ENCODE data around the gene COX8A.
"Not testable (repeated sequence)": the region's sequence is repeated elsewhere in the genome, so short reads cannot be mapped to it uniquely, and the experiment has no call there.

COX8A gene

GRCh38 chr11:63974259-63975143, at the start of gene COX8A:
COX8A (plus strand) TSS chr11:63974620; CDS start chr11:63974681, 61 bp downstream.
- DNase-seq = peak; percentile 99

- DNase-seq = no peak
Observed at GRCh38 chr11:63929616-63930015, 44.8 kb upstream of the COX8A start.

GRCh38 chr11:63931045-63931444, 43.4 kb upstream of the COX8A start:
- peak; percentile 60 for DNase-seq

- DNase-seq = no peak
Observed at GRCh38 chr11:63931876-63932275, 42.5 kb upstream of the COX8A start.

- DNase-seq = no peak
Observed at GRCh38 chr11:63933459-63933858, 41.0 kb upstream of the COX8A start.

GRCh38 chr11:63937713-63938478, 36.5 kb upstream of the COX8A start:
- no peak for DNase-seq

GRCh38 chr11:63938479-63939396, 35.7 kb upstream of the COX8A start, which contains the start of gene NAA40:
NAA40 (plus strand) TSS chr11:63939002; CDS start chr11:63939097, 95 bp downstream.
- peak; percentile 95 for DNase-seq

- no peak for DNase-seq
Observed at GRCh38 chr11:63939397-63939891, 35.0 kb upstream of the COX8A start.

- no peak for DNase-seq
Observed at GRCh38 chr11:63940786-63941185, 33.6 kb upstream of the COX8A start.

- DNase-seq = no peak
Observed at GRCh38 chr11:63941901-63942300, 32.5 kb upstream of the COX8A start.

- DNase-seq = no peak
Observed at GRCh38 chr11:63942803-63943202, 31.6 kb upstream of the COX8A start.

GRCh38 chr11:63944987-63945386, 29.4 kb upstream of the COX8A start:
- DNase-seq = peak; percentile 64

GRCh38 chr11:63945477-63946163, 28.8 kb upstream of the COX8A start:
- peak; percentile 79 for DNase-seq

GRCh38 chr11:63951779-63952536, 22.5 kb upstream of the COX8A start:
- no peak for DNase-seq

GRCh38 chr11:63952570-63952969, 21.9 kb upstream of the COX8A start:
- DNase-seq = no peak

GRCh38 chr11:63958008-63958407, 16.4 kb upstream of the COX8A start:
- no peak for DNase-seq

GRCh38 chr11:63961608-63962412, 12.6 kb upstream of the COX8A start:
- DNase-seq = peak; percentile 94

- not testable (repeated sequence) for DNase-seq
Observed at GRCh38 chr11:63963895-63964294, 10.5 kb upstream of the COX8A start.

GRCh38 chr11:63966444-63966843, 8.0 kb upstream of the COX8A start:
- no peak for DNase-seq

- DNase-seq = no peak
Observed at GRCh38 chr11:63969461-63969860, 5.0 kb upstream of the COX8A start.
